Stimulated activated CD4-positive, alpha-beta T cell treated with anti-CD3 and anti-CD28 coated beads, Interleukin-15, amount 100 ng/mL, for 48 hours (primary cell): ENCODE data around the gene ANAPC2.
"Not testable (repeated sequence)": the region's sequence is repeated elsewhere in the genome, so short reads cannot be mapped to it uniquely, and the experiment has no call there.

Experiments used
- DNase-seq, 2 donors: peaks; one replicate each; pipeline ENCODE4 v3.0.0-alpha.2; 2020; ENCODE audit warnings: low read depth in 2 of 2

Gene ANAPC2

GRCh38 chr9:137146527-137146918, 41.8 kb downstream of the ANAPC2 start:
- no peak for DNase-seq

- no peak for DNase-seq
Measured at GRCh38 chr9:137145731-137146526, 42.4 kb downstream of the ANAPC2 start.

GRCh38 chr9:137143459-137143858, 44.9 kb downstream of the ANAPC2 start:
- no peak for DNase-seq

GRCh38 chr9:137141976-137142936, 46.1 kb downstream of the ANAPC2 start:
- no peak for DNase-seq

GRCh38 chr9:137141050-137141810, 47.1 kb downstream of the ANAPC2 start:
- DNase-seq = no peak

- no peak for DNase-seq
Measured at GRCh38 chr9:137140151-137141012, 48.0 kb downstream of the ANAPC2 start.

- no peak for DNase-seq
Measured at GRCh38 chr9:137139468-137140150, 48.8 kb downstream of the ANAPC2 start.

- DNase-seq = no peak
Measured at GRCh38 chr9:137138722-137139467, 49.5 kb downstream of the ANAPC2 start, which contains the start of gene GRIN1. Gene GRIN1, plus strand, starts transcription at chr9:137139154. Its CDS starts 333 bp downstream, at chr9:137139487.

- DNase-seq = no peak
Measured at GRCh38 chr9:137138058-137138721, 50.2 kb downstream of the ANAPC2 start.

GRCh38 chr9:137136881-137137607, 51.3 kb downstream of the ANAPC2 start:
- no peak for DNase-seq

GRCh38 chr9:137136261-137136880, 52.0 kb downstream of the ANAPC2 start:
- no peak for DNase-seq

- DNase-seq = not testable (repeated sequence)
Measured at GRCh38 chr9:137135154-137135553, 53.2 kb downstream of the ANAPC2 start.

GRCh38 chr9:137134191-137134590, 54.2 kb downstream of the ANAPC2 start:
- no peak for DNase-seq

GRCh38 chr9:137130176-137130755, 58.1 kb downstream of the ANAPC2 start:
- DNase-seq = no peak

- peak; percentile 82 to 84 for DNase-seq
Measured at GRCh38 chr9:137129456-137130175, 58.7 kb downstream of the ANAPC2 start.

- no peak for DNase-seq
Measured at GRCh38 chr9:137128862-137129455, 59.4 kb downstream of the ANAPC2 start.
